Thyroid gland (tissue), 4 donors: Measurements from ENCODE around the gene GFOD2.

Experiments used
- POLR2A ChIP-seq, 2 donors: fragments of 450-650 bp; IDR thresholded peaks; one replicate each; pipeline ENCODE4 v1.6.1; 2017; ENCODE audit warnings: antibody characterized with exemption in 2 of 2, mild to moderate bottlenecking in 2 of 2, moderate library complexity in 1 of 2
- TF ChIP-seq, protein P1 (sequence below), 6 experiments: fragments of 200-600 bp in 3 of 6; fragments of 450-650 bp in 3 of 6; sonication (generic) in 3 of 6; IDR thresholded peaks; one replicate each; pipeline ENCODE4 v1.5.1; 2016 to 2019; ENCODE audit warnings: antibody characterized with exemption in 6 of 6, mild to moderate bottlenecking in 2 of 6, inconsistent platforms in 1 of 6, moderate library complexity in 1 of 6

DNA sequence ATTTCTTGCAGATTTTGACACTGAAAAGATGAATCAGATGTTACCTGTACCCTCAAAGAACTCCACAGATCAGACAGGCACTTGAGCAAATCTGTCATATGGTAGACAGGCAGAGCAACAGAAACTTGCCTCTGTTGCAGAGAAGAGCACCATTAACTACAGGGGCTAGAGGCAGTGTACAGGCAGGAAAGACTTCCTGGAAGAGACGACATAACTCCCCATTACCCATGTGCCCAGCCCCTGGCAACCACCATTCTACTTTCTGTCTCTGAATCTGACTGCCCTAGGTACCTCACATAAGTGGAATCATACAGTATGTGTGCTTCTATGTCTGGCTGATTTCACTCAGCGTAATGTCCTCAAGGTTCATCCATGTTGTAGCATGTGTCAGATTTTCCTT, 15.5 kb downstream of the GFOD2 start:
- TF ChIP-seq, protein P1, sequence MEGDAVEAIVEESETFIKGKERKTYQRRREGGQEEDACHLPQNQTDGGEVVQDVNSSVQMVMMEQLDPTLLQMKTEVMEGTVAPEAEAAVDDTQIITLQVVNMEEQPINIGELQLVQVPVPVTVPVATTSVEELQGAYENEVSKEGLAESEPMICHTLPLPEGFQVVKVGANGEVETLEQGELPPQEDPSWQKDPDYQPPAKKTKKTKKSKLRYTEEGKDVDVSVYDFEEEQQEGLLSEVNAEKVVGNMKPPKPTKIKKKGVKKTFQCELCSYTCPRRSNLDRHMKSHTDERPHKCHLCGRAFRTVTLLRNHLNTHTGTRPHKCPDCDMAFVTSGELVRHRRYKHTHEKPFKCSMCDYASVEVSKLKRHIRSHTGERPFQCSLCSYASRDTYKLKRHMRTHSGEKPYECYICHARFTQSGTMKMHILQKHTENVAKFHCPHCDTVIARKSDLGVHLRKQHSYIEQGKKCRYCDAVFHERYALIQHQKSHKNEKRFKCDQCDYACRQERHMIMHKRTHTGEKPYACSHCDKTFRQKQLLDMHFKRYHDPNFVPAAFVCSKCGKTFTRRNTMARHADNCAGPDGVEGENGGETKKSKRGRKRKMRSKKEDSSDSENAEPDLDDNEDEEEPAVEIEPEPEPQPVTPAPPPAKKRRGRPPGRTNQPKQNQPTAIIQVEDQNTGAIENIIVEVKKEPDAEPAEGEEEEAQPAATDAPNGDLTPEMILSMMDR (IDR thresholded peaks at IDR 0.05): no peak
- no peak for TF ChIP-seq POLR2A (IDR thresholded peaks at IDR 0.05)
